HG02943 (cell line): ENCODE data around the gene MVD.

Source experiments
- ATAC-seq: cut with Tn5 transposase; IDR thresholded peaks from one replicate; pipeline ENCODE4 v1.9.1; 2021; ENCODE audit warnings: mild to moderate bottlenecking, low read depth, moderate library complexity; ENCODE audit not compliant: unreplicated experiment

The MVD gene

GRCh38 chr16:88631384-88631783, 31.5 kb downstream of the MVD start:
- no peak for ATAC-seq

- ATAC-seq: no peak
Measured at GRCh38 chr16:88630941-88631340, 31.9 kb downstream of the MVD start.

GRCh38 chr16:88630433-88630832, 32.5 kb downstream of the MVD start:
- no peak for ATAC-seq

DNA sequence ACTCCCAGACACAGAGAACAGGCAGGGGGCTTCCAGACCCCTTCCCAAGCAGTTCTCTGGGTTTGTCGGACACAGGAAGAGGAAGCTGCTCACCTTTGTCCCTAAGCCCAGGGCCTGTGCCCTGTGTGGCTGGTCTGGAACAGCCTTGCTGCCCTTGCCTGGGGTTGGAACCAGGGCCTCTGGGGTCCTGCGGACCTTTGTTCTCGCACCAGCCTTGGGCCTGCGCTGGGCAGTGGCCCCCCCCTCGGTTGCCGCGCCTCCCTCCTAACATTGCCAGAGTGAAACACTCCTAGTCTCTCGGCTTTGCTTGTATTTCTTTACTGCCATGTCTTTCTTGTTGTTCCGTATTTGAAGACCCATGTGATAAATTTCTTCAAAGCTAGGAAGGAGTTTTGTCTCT, 33.1 kb downstream of the MVD start:
- no peak for ATAC-seq

DNA sequence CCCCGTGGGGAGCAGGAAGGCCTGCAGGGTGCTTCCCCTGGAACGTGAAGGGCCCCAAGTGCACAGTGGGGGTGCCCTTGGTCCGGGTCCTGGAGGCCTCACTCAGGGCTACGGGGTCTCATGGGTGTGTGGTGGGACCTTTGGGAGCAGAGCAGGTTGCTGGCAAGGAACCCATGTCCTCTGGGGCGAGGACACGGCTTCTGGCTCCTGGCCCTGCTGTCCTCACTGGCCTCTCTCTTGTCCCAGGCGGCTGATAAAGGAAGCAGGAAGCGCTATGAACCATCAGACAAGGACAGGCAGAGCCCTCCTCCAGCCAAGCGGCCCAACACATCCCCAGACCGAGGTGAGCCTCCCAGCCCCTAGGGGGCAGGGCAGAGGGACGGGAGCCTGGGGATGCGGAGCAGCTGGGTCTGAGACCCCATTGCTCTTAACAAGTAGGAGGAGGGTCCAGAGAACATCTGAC, 34.3 kb downstream of the MVD start:
- no peak for ATAC-seq

GRCh38 chr16:88627531-88628411, 35.1 kb downstream of the MVD start:
- no peak for ATAC-seq

GRCh38 chr16:88626646-88627045, 36.2 kb downstream of the MVD start:
- ATAC-seq: no peak

DNA sequence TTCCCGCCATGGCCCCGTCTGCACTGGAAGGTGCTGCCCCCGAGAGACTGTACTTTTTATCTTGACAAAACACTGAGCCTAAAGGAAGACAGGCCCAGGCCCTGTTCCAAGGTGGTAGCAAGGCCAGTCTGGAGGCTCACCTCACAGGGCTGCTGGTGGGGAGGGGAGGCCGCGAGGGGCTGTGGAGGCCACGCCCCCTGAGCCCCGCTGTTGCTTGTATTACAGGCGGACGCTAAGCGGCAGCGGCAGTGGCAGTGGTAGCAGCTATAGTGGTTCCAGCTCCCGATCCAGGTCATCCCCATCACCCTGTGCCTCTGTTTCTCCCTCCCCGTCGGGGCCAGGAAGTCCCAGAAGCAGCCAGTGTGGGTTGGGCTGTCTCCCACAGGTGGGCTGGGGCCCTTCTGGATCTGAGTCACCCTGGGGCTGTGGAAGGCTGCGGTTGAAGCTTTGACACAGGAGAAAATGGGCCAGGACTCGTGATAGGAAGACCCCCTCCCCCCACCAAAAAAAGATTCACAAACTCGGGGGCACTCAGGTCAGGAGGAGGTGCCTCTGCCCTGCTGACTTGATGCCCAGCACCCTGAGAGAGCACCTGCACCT, 37.8 kb downstream of the MVD start:
- no peak for ATAC-seq

DNA sequence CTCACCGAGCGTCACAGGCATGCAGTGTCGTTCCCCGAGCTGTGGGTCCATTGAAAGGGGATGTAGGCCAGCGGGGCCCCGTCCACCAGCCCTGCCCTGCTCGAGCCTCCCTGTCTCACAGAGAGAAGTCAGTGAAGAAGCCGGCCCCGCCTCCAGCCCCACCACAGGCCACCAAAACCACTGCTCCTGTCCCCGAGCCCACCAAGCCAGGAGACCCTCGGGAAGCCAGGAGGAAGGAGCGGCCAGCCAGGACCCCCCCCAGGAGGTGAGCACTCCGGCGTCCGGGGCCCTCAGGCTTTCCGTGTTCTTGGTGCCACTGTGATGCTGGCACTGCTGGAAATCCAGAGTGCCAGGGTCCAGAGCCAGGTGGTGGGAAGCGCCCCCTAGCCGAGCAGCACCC, 38.4 kb downstream of the MVD start:
- ATAC-seq: no peak

- ATAC-seq: no peak
Measured at GRCh38 chr16:88623858-88624257, 39.0 kb downstream of the MVD start.

- no peak for ATAC-seq
Measured at GRCh38 chr16:88622866-88623265, 40.0 kb downstream of the MVD start.

DNA sequence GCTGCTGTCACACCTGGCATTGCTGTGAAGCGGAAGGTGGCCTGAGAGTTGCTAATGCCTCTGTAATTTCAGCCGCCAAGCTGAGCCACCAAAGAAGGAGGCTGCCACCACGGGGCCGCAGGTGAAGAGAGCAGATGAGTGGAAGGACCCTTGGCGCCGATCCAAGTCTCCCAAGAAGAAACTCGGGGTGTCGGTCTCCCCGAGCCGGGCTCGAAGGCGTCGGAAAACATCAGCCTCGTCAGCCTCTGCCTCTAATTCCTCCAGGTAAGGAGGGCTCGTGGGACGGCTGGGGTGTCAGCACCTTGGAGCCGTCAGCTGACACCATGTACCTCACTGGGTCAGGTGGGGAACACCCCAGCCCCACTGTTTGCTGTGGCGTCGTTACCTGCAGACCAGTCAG, 40.8 kb downstream of the MVD start:
- ATAC-seq: no peak

GRCh38 chr16:88619859-88620815, 42.8 kb downstream of the MVD start:
- ATAC-seq: no peak

- ATAC-seq: no peak
Measured at GRCh38 chr16:88618956-88619667, 43.8 kb downstream of the MVD start.

DNA sequence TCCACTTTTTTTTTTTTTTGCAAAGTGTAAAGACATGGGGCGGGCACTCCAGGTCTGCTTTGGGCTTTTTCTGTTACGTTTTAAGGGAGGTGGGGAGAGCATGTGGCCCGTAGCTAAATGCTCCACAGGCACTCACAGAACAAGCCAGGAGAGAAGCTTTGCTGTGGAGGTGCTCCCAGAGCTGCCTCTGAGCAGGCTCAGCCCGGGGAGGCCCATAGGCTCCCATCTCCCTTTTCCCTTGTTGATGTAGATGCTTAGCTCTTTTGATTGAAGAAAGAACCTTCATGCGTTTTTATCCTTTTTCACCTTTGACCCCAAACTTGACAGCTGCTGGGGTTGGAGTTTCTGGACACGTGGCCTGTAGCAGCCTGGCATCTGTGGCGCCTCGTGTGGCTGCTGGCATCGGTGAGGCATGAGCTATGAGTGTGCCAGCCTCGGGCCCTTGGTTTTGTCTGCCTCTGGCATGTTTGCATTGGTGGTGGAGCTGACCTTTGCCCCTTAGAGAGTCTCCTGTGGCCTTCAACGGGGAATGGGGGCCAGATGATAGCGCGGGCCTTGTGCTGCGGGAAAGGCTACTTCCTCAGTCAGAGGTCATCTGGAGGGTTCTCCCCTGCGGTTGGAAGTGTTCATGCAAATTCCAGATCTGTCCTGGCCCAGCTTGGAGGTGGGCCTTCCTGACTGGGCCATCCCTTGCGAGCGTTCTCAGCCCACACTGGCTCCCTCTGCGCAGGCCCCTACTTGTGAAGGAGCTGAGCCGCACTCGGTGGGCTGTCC, 44.5 kb downstream of the MVD start:
- no peak for ATAC-seq

DNA sequence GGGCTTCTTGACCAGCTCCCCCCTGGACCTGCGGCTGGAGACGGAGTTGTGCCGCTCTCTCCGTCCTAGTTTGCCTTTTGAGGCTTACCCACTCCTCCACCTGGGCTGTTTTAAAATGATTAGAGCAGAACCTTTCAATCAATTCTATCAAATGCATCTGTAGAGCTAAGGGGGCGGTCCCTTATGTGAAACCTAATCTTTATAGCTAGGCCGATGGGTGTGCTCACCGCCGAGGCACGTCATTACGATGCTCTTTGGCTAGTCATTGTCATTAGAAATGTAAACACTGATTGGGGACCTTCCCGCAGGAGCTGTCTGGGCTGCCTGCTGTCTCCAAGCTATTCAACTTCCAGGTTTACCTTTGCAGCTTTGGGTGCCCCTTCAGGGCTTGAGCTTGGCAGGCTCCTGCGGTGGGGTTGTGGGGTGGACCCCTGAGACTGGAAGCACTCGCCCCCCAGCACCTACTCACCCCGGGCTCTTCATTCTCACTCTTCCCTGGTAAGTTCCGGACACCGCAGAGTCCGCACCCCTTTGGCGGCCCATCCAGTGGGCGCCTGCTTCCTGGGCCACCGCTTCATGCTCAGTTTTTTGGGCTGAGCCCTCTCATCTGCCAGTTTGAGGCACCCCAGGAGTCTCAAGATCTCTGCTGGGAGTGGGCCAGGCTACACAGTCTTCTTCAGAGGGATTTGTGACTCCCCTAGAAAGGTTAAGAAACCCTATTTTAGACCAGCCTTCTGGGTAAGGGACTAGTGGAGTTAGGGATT, 45.4 kb downstream of the MVD start:
- ATAC-seq: no peak

DNA sequence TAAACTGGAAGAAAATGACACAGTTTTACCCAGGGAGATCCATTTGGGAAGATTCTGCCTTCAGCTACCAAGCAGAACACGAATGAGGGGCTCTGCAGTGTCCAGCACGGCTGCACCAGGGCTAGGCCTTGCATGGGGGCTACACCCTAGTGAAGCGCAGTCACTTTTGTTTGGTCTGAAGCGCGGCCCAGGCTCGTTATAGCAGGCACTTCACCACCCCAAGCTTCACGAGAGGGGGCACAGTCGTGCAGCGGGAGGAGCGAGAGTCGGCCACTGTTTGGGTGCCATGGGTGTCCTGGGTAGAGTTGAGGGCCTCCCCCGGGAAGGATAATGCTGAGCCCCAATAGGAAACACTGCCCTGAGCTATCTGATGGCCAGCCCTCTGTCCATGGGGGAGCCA, 46.2 kb downstream of the MVD start:
- ATAC-seq: no peak

- no peak for ATAC-seq
Measured at GRCh38 chr16:88616320-88616719, 46.6 kb downstream of the MVD start.
